GM23248 (cell line): Measurements from ENCODE around the gene STAP1.

Experiments
- EZH2 ChIP-seq: fragments of 200-600 bp; sonication (generic); IDR thresholded peaks from 2 replicates; pipeline ENCODE4 v1.6.1; 2018; ENCODE audit warnings: antibody characterized with exemption, mild to moderate bottlenecking; ENCODE audit not compliant: insufficient read depth, poor library complexity, severe bottlenecking
- EZH2phosphoT487 ChIP-seq: fragments of 200-600 bp; sonication (generic); IDR thresholded peaks from 2 replicates; pipeline ENCODE4 v1.6.1; 2018; ENCODE audit warnings: antibody characterized with exemption, moderate library complexity, mild to moderate bottlenecking, low read depth; ENCODE audit not compliant: insufficient read depth

DNA sequence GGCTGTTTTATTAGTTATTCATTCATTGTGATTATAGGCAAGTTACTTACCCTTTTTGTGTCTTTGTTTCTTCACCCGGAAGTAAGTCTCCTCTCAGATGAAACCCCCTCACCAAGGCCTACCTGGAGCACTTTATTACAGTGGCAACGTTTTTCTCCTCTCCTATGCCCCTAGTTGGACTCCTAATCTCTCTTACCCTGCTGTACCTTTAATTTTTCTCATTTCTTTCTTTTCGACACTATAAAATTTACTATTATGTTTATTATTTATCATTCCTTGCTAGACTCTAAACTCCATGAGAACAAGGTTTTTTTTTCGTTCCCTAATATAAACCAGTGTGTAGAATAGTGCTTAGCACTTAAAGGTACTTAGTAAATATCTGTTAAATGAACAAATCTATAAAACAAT lies 17.5 kb downstream of the STAP1 start:
- TF ChIP-seq EZH2phosphoT487 (no peak), EZH2 (no peak)
